22Rv1 (cell line): ENCODE measurements around the gene WHRN.

Source experiments
- H3K27ac ChIP-seq: fragments of 450-650 bp; 2 replicates; pipeline ENCODE4 v1.5.1; 2017
- ZFX ChIP-seq: fragments of 450-650 bp; IDR thresholded peaks from 2 replicates; pipeline ENCODE4 v1.6.1; 2017; ENCODE audit warnings: antibody characterized with exemption, borderline replicate concordance
- TF ChIP-seq, protein P1 (sequence below): fragments of 450-650 bp; IDR thresholded peaks from 2 replicates; pipeline ENCODE4 v1.5.1; 2017; ENCODE audit warnings: mild to moderate bottlenecking

Gene WHRN

GRCh38 chr9:114505187-114506081 lies at the start of gene WHRN:
Gene WHRN (minus strand): TSS chr9:114505473. CDS start chr9:114504801, 672 bp downstream.
- TF ChIP-seq, protein P1, sequence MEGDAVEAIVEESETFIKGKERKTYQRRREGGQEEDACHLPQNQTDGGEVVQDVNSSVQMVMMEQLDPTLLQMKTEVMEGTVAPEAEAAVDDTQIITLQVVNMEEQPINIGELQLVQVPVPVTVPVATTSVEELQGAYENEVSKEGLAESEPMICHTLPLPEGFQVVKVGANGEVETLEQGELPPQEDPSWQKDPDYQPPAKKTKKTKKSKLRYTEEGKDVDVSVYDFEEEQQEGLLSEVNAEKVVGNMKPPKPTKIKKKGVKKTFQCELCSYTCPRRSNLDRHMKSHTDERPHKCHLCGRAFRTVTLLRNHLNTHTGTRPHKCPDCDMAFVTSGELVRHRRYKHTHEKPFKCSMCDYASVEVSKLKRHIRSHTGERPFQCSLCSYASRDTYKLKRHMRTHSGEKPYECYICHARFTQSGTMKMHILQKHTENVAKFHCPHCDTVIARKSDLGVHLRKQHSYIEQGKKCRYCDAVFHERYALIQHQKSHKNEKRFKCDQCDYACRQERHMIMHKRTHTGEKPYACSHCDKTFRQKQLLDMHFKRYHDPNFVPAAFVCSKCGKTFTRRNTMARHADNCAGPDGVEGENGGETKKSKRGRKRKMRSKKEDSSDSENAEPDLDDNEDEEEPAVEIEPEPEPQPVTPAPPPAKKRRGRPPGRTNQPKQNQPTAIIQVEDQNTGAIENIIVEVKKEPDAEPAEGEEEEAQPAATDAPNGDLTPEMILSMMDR = no peak
- no peak for TF ChIP-seq ZFX
- H3K27ac ChIP-seq = no peak within 1 kb of the TSS

- H3K27ac ChIP-seq = no peak overlapping the region
- TF ChIP-seq, protein P1 = no peak
- TF ChIP-seq ZFX = no peak
Observed at GRCh38 chr9:114553202-114553601, 47.9 kb upstream of the WHRN start.

- no peak overlapping the region for H3K27ac ChIP-seq
- TF ChIP-seq, protein P1 = no peak
- TF ChIP-seq ZFX = no peak
Observed at GRCh38 chr9:114552706-114553105, 47.4 kb upstream of the WHRN start.

GRCh38 chr9:114551750-114552685 lies 46.7 kb upstream of the WHRN start:
- TF ChIP-seq, protein P1 = no peak
- TF ChIP-seq ZFX = no peak
- no peak overlapping the region for H3K27ac ChIP-seq

- TF ChIP-seq ZFX = no peak
- TF ChIP-seq, protein P1 = no peak
- H3K27ac ChIP-seq = no peak overlapping the region
Observed at GRCh38 chr9:114549697-114550330, 44.5 kb upstream of the WHRN start.

- TF ChIP-seq, protein P1 = no peak
- no peak for TF ChIP-seq ZFX
- no peak overlapping the region for H3K27ac ChIP-seq
Observed at GRCh38 chr9:114546851-114547250, 41.6 kb upstream of the WHRN start.
